Breast epithelium (tissue), 3 donors: Measurements from ENCODE around the gene INSIG1.

Experiments used
- POLR2A ChIP-seq: fragments of 450-650 bp; IDR thresholded peaks from one replicate; pipeline ENCODE4 v1.6.1; 2016; ENCODE audit warnings: antibody characterized with exemption, mild to moderate bottlenecking, moderate library complexity
- TF ChIP-seq, protein P1 (sequence below), 3 donors: fragments of 450-650 bp; IDR thresholded peaks; one replicate each; pipeline ENCODE4 v1.5.1; 2016 to 2017; ENCODE audit warnings: antibody characterized with exemption in 3 of 3, mild to moderate bottlenecking in 3 of 3, moderate library complexity in 3 of 3

DNA sequence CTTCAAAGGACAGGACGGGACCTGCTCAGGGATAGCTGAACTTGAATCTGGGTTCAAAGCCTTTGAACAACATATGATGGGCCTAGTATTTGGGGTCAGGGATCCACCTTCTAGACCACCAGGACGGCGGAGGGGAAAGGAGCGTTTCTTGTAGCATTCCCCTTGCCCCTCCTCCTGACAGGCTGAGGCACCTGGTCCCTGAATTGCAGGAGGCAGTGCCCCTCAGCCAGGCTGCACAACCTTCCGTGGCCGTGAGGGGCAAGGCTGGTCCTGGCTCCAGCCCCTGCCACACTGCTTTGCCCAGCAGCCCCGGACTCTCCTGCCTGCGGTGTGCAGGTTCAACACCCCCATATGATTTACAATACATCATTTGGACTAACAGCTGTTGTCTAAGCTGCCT lies 58.1 kb downstream of the INSIG1 start:
- TF ChIP-seq, protein P1, sequence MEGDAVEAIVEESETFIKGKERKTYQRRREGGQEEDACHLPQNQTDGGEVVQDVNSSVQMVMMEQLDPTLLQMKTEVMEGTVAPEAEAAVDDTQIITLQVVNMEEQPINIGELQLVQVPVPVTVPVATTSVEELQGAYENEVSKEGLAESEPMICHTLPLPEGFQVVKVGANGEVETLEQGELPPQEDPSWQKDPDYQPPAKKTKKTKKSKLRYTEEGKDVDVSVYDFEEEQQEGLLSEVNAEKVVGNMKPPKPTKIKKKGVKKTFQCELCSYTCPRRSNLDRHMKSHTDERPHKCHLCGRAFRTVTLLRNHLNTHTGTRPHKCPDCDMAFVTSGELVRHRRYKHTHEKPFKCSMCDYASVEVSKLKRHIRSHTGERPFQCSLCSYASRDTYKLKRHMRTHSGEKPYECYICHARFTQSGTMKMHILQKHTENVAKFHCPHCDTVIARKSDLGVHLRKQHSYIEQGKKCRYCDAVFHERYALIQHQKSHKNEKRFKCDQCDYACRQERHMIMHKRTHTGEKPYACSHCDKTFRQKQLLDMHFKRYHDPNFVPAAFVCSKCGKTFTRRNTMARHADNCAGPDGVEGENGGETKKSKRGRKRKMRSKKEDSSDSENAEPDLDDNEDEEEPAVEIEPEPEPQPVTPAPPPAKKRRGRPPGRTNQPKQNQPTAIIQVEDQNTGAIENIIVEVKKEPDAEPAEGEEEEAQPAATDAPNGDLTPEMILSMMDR (IDR thresholded peaks at IDR 0.05): no peak
- no peak for TF ChIP-seq POLR2A
